ENCODE data around the gene CCDC91.

CCDC91 gene

GRCh38 chr12:28513983-28514382 is 323.7 kb downstream of the CCDC91 start:
- in situ Hi-C loops (cut with MboI; ENCODE audit: low sequenced_read_pairs), result no loop called here

- in situ Hi-C loops (cut with MboI; ENCODE audit: low sequenced_read_pairs), result no loop called here
These were observed 326.8 kb downstream of the CCDC91 start for GRCh38 chr12:28517101-28517500.

- in situ Hi-C loops (cut with MboI; ENCODE audit: low sequenced_read_pairs), result no loop called here
These were observed 337.5 kb downstream of the CCDC91 start for GRCh38 chr12:28527631-28528249.

- in situ Hi-C loops (cut with MboI; ENCODE audit: low sequenced_read_pairs), result no loop called here
These were observed 345.0 kb downstream of the CCDC91 start for GRCh38 chr12:28535216-28535615.

GRCh38 chr12:28536088-28536487 is 345.8 kb downstream of the CCDC91 start:
- in situ Hi-C loops (cut with MboI; ENCODE audit: low sequenced_read_pairs), result no loop called here

GRCh38 chr12:28537474-28537873 is 347.2 kb downstream of the CCDC91 start:
- in situ Hi-C loops (cut with MboI; ENCODE audit: low sequenced_read_pairs), result no loop called here

- in situ Hi-C loops (cut with MboI; ENCODE audit: low sequenced_read_pairs), result no loop called here
These were observed 349.6 kb downstream of the CCDC91 start for GRCh38 chr12:28539691-28540323.

GRCh38 chr12:28540324-28540714 is 350.1 kb downstream of the CCDC91 start:
- in situ Hi-C loops (cut with MboI; ENCODE audit: low sequenced_read_pairs), result no loop called here

- in situ Hi-C loops (cut with MboI; ENCODE audit: low sequenced_read_pairs), result no loop called here
These were observed 353.0 kb downstream of the CCDC91 start for GRCh38 chr12:28543021-28543890.

- in situ Hi-C loops (cut with MboI; ENCODE audit: low sequenced_read_pairs), result no loop called here
These were observed 360.8 kb downstream of the CCDC91 start for GRCh38 chr12:28550757-28551704.

- in situ Hi-C loops (cut with MboI; ENCODE audit: low sequenced_read_pairs), result no loop called here
These were observed 362.2 kb downstream of the CCDC91 start for GRCh38 chr12:28552251-28552970.

GRCh38 chr12:28555748-28556147 is 365.5 kb downstream of the CCDC91 start:
- in situ Hi-C loops (cut with MboI; ENCODE audit: low sequenced_read_pairs), result no loop called here

GRCh38 chr12:28558250-28558649 is 368.0 kb downstream of the CCDC91 start:
- in situ Hi-C loops (cut with MboI; ENCODE audit: low sequenced_read_pairs), result no loop called here

- in situ Hi-C loops (cut with MboI; ENCODE audit: low sequenced_read_pairs), result no loop called here
These were observed 373.0 kb downstream of the CCDC91 start for GRCh38 chr12:28563286-28563685.

- in situ Hi-C loops (cut with MboI; ENCODE audit: low sequenced_read_pairs), result no loop called here
These were observed 373.7 kb downstream of the CCDC91 start for GRCh38 chr12:28563936-28564335.

GRCh38 chr12:28568118-28568517 is 377.9 kb downstream of the CCDC91 start:
- in situ Hi-C loops (cut with MboI; ENCODE audit: low sequenced_read_pairs), result no loop called here

GRCh38 chr12:28568704-28569103 is 378.4 kb downstream of the CCDC91 start:
- in situ Hi-C loops (cut with MboI; ENCODE audit: low sequenced_read_pairs), result no loop called here

GRCh38 chr12:28569698-28570411 is 379.6 kb downstream of the CCDC91 start:
- in situ Hi-C loops (cut with MboI; ENCODE audit: low sequenced_read_pairs), result no loop called here

GRCh38 chr12:28570811-28571210 is 380.6 kb downstream of the CCDC91 start:
- in situ Hi-C loops (cut with MboI; ENCODE audit: low sequenced_read_pairs), result no loop called here

All from HL-60/S4 treated with phorbol 12-myristate 13-acetate at 8.2 ng/mL for 4 days and 3 days (cell line).